Coronary artery (tissue), 2 donors: Measurements from ENCODE around the gene RXRB.
A peak's percentile ranks its signal among the peaks of the same experiment; 100 is the strongest.

Experiments
- DNase-seq: peaks from one replicate; pipeline ENCODE4 v3.0.0-alpha.2; 2017; ENCODE audit warnings: low spot score
- H3K27ac ChIP-seq, 2 donors: fragments of 200-600 bp; sonication (generic); one replicate each; pipeline ENCODE4 v1.5.1; 2016 to 2019
- H3K4me3 ChIP-seq: fragments of 200-600 bp; sonication (generic); 2 replicates; pipeline ENCODE4 v1.5.1; 2016; ENCODE audit warnings: mild to moderate bottlenecking, moderate library complexity
- TF ChIP-seq, protein P1 (sequence below): fragments of 200-600 bp; sonication (generic); IDR thresholded peaks from one replicate; pipeline ENCODE4 v1.5.1; 2019; ENCODE audit warnings: antibody characterized with exemption

The RXRB gene

DNA sequence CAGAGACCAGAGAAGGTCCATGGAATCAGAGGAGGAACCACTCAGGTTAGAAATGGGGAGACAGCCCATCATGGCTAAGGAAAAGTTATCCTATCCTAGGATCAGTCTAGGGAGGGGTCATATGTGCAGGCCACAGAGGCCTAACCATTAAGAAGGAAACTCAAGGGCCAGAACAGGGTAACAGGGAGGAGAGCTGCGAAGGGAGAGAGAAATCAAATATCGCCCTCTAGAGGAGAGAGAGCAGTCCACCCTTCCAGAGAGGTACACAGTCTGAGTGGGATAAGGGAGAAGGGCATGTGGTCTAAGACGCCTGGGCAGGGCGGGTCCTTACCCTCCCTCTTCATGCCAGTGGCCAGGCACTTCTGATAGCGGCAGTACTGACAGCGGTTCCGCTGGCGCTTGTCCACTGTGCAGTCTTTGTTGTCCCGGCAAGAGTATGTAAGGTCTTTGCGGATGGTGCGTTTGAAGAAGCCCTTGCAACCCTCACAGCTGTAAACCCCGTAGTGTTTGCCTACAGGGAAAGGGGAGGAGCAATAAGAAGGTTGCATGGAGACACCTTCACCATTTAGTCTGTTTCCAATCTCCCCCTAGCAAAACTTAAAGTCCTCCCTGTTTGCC lies 2.9 kb downstream of the RXRB start:
- TF ChIP-seq, protein P1, sequence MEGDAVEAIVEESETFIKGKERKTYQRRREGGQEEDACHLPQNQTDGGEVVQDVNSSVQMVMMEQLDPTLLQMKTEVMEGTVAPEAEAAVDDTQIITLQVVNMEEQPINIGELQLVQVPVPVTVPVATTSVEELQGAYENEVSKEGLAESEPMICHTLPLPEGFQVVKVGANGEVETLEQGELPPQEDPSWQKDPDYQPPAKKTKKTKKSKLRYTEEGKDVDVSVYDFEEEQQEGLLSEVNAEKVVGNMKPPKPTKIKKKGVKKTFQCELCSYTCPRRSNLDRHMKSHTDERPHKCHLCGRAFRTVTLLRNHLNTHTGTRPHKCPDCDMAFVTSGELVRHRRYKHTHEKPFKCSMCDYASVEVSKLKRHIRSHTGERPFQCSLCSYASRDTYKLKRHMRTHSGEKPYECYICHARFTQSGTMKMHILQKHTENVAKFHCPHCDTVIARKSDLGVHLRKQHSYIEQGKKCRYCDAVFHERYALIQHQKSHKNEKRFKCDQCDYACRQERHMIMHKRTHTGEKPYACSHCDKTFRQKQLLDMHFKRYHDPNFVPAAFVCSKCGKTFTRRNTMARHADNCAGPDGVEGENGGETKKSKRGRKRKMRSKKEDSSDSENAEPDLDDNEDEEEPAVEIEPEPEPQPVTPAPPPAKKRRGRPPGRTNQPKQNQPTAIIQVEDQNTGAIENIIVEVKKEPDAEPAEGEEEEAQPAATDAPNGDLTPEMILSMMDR: peak; percentile 24
- Histone ChIP-seq H3K4me3 (no peak overlapping the region), H3K27ac (peak overlapping the region in 1 of 2 donors; percentile 8)
- no peak for DNase-seq

DNA sequence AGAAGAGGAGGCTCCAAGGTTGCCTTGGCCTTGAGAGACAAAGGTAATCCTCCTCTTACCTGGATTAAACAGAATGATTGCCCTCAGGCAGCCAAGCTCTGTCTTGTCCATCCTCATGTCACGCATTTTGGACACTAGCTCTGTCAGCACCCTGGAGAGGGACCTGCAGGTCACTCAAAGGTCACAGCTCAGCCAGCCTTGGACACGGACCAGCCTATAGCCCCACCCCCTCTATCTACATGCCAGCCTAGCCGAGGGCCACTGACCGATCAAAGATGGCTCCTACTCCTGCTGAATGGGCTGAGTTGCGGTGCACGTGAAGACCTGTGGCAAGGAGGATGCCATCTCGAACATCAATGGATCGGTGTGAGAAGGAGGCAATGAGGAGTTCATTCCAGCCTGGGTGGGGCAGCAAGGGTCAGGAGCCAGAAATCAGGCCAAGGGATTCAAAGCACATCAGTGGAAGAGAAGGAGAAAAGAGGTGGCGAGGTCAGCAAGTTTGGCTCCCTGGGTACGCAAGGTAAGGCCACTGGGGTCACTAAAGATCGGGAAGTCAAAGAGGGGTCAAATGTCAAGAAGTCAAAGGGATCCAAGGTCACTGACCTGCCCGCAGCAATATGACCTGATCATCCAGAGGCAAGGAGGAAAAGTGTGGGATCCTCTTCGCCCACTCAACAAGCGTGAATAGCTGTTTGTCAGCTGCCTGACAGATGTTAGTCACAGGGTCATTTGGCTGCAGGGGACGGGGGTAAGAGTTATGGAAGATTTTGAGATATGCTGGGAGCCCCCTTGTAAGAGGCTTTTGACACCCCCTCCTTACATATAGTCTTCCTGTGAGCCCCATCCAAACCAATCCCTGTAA lies 4.9 kb downstream of the RXRB start:
- no peak for DNase-seq
- H3K27ac ChIP-seq: no peak overlapping the region
- TF ChIP-seq, protein P1: no peak
- H3K4me3 ChIP-seq: no peak overlapping the region

DNA sequence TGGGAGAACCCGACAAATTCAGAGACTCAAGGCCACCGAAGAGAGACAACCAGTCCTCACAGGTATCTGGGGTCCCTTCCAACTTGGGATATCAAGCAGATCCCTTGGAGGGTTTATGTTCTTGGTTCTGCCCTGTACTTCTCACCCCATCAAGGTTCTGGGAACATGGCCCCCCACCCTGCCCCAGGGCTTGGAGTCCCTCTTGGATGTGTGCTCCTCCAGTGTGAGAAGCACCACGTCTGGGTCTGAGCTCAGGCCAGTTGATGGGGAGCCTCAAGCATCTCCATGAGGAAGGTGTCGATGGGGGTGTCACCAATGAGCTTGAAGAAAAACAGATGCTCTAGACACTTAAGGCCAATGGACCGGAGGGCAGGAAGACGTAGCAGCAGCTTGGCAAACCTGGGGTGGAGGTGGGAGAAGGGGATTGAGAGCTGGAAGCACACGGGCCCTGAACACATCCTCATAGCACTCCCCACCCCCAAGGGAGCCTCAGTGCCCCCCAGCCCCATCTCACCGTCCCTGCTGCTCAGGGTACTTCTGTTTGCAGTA lies 6.0 kb downstream of the RXRB start:
- TF ChIP-seq, protein P1: no peak
- DNase-seq: no peak
- Histone ChIP-seq H3K27ac (no peak overlapping the region), H3K4me3 (no peak overlapping the region)

DNA sequence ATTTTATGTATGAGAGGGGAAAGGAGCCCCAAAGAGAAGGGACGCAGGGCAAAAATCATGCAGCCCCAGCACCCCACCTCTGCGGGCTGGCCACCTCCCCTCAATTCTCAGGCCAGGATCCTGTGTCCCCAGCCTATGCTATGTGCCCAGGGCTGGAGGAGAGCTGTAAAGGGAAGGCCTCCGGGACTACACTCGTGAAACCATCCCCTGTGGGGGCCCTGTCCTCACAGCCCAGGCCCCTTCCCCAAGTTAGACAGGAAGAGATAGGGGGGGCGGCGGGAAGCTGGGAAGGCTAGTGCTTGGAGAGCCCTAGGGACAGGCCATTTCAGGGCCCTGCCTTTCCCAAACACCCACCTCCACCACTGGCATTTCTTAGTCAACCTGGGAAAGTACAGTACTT lies 6.8 kb downstream of the RXRB start:
- DNase-seq: no peak
- TF ChIP-seq, protein P1: no peak
- peak overlapping the region in 1 of 2 donors; percentile 76 for H3K27ac ChIP-seq
- H3K4me3 ChIP-seq: peak overlapping the region; percentile 72

DNA sequence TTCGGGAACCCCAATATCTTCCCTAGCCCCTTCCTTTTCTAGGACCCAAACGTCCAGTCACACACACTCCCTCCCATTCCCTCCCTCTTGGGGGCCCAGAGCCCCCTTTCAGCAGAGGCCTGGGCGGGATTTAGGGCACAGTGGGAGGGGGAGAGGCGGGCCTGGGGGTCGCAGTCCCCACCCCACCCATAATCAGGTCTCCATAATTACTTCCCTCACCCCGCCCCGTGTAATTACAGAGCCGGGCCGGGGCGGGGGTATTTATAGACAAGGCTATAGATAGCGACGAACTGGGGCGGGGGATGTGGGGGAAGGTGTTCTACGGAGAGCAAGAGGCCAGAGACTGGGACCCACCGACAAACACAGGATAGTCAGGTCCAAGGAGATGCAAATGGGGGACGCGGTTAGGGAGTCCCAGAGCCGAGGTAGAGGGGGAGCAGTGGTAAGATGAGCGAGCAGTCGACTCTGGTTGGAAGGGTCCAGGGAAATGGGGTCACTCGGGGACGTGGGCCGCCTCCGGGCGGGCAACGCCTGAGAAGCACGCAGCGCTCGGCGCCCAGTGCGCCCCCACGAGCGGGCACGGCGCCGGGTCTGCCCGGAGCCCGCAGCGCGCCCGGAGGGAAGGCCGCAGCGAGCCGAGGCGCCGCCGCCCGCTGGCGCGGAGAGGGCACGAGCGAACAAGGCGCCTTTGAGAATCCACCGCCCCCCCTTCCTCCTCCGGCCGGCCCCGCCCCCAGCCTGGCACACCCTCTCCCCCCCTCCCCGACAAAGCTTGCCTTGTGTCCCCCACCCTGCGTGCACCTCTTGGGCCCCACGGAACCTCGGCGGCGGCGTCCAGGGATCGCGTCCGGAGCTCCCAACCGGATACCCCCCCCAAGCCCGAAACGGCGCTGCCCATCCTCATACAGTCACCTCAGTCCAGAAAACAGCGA lies 7.5 kb downstream of the RXRB start:
- TF ChIP-seq, protein P1: no peak
- Histone ChIP-seq H3K4me3 (peak overlapping the region; percentile 72), H3K27ac (peak overlapping the region in 1 of 2 donors; percentile 76)
- DNase-seq: no peak

DNA sequence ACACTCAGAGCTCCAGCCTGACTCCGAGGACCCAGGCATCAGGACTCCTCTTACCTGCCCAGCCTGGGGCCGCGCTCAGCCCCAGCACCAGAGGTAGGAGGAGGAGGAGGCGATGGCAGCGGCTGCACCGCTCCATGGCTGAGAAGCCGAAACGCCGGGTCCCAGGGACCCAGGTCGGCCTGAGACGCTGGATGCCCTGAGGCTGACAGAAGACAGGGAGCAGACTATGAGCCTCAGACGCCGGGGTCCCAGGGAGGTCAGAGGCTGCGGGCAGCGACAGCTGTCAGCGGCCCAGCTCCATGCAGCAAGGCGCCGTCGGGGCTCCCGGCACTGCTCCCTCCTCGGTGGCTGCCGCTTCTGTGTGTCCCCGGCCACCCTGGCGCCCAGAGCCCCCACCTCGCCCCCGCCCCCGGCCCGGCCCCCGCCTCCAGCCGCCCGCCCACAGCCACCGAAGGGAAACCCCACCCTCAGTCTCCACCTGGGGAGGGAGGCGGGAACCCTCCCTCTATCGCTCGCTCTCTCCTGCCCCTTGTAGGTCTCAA lies 8.3 kb downstream of the RXRB start, which contains the start of gene COL11A2:
Gene COL11A2 (minus strand): TSS at position 363 of the 542 bp plus-strand sequence. CDS start 227 bp downstream, at position 136.
- H3K4me3 ChIP-seq: peak within 1 kb of the TSS; percentile 72
- no peak for DNase-seq
- H3K27ac ChIP-seq: peak within 1 kb of the TSS in 1 of 2 donors; percentile 76
- TF ChIP-seq, protein P1: no peak
